ENCODE results near the gene DDR1.
A peak's percentile ranks its signal among the peaks of the same experiment; 100 is the strongest.
"Not testable (repeated sequence)": the region's sequence is repeated elsewhere in the genome, so short reads cannot be mapped to it uniquely, and the experiment has no call there.

The DDR1 gene

DNA sequence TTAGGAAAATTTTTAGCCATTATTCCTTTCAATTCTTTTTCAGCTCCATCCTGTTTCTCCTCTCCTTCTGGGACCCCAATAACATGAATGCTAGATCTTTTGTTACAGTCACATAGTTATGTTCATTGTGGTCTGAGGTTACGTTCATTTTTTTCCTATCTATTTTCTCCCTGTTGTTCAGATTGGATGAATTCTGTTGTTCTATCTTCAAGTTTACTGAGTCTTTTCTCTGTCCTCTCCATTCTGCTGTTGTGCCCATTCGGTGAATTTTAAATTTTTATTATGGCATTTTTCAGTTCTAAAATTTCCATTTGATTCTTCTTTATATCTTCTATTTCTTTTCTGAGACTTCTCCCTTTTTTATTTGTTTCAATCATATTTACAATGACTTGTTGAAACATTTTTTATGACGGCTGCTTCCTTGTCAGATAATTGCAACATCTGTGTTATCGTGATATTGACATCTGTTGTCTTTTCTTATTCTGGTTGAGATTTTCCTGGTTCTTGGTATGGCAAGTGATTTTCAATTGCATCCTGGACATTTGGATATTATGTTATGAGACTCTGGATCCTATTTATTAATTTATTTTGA, 12.6 kb upstream of the DDR1 start:
- ATAC-seq = no peak
- TF ChIP-seq OSR1 (CRISPR knock-in tag; IDR thresholded peaks at IDR 0.05) (no peak), ZFP30 (CRISPR knock-in tag; IDR thresholded peaks at IDR 0.05) (peak; percentile 84)

DNA sequence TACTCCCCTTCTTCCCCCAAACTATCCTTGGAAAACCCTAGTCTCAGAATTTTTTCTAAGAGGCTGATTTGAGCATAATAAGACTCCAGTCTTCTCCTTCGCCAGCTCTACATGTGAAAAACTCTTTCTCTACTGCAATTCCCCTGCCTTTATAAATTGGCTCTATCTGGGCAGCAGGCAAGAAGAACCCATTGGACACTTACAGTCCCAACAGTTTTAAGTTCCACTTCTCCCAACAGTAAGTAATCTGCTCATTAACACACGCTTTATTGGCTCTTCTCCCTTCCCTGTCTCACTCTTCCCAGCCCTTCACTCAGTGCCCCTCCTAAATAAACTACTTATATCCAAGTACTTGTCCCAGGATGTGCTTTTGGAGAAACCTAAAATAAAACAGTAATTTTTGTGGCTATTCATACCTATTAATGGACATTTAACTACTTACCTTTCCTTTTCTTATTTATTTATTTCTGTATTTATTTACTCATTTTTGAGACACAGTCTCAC, 11.1 kb upstream of the DDR1 start:
- no peak for TF ChIP-seq SNAI2 (CRISPR knock-in tag; IDR thresholded peaks at IDR 0.05)
- no peak for TF ChIP-seq ZNF8 (CRISPR knock-in tag; IDR thresholded peaks at IDR 0.05)
- no peak for TF ChIP-seq ISL1 (CRISPR knock-in tag; IDR thresholded peaks at IDR 0.05)
- no peak for TF ChIP-seq OSR1 (CRISPR knock-in tag; IDR thresholded peaks at IDR 0.05)
- no peak for ATAC-seq

DNA sequence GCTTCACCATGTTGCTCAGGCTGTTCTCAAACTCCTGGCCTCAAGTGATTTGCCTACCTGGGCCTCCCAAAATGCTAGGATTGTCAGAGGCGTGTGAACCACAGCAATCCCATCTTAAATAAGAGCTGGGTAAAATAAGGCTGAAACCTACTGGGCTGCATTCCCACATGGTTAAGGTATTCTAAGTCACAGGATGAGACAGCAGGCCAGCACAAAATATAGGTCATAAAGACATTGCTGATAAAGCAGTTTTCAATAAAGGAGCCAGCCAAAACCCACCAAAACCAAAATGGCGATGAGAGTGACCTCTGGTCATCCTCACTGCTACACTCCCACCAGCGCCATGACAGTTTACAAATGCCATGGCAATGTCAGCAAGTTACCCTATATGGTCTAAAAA, 10.5 kb upstream of the DDR1 start:
- not testable (repeated sequence) for ATAC-seq

DNA sequence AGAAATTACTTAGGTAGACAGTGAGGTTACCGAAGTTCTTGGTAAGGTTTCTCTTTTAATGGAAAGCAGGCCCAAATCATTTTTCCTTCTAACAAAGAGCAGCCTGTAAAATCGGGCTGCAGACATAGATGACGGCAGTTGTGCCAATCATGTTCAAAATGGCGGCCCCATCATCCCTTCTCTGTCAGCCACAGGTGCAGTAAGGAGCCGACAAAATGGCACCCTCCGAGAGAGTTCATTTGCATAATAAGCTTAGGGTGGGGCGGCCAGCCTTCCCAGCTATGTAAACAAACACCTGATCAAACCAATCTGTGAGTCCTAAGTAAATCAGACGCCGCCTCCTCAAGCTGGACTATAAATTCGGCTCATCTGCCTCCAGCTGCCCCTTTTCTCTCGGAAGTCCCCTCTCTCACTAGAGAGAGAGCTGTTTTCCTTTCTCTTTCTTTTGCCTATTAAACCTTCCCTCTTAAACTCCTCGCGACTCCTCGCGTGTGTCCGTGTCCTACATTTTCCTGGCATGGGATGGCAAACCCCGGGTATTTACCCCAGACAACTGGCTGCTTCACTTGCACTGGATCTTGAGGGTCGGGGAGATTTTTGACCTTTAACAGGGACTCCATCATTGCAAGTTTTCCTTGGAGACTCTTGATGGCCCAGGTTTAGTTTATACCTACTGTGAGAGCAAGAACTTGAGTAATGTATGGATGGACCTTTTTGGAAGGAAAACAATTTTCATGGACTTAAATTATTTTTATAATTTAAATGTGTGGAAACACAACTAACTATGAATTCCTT, 8.9 kb upstream of the DDR1 start:
- no peak for ATAC-seq
- TF ChIP-seq PATZ1 (CRISPR knock-in tag; IDR thresholded peaks at IDR 0.05; ENCODE audit: borderline replicate concordance) (no peak), TOX (CRISPR knock-in tag; IDR thresholded peaks at IDR 0.05; ENCODE audit: borderline replicate concordance) (no peak), ZNF70 (CRISPR knock-in tag; IDR thresholded peaks at IDR 0.05) (no peak), ZNF8 (CRISPR knock-in tag; IDR thresholded peaks at IDR 0.05) (no peak), ARNTL (CRISPR knock-in tag; IDR thresholded peaks at IDR 0.05; ENCODE audit: borderline replicate concordance, low read depth) (no peak), TCF4 (CRISPR knock-in tag; IDR thresholded peaks at IDR 0.05; ENCODE audit: borderline replicate concordance) (no peak), ZFP30 (CRISPR knock-in tag; IDR thresholded peaks at IDR 0.05) (no peak), RARB (CRISPR knock-in tag; IDR thresholded peaks at IDR 0.05) (no peak), POU6F1 (CRISPR knock-in tag; IDR thresholded peaks at IDR 0.05; ENCODE audit: borderline replicate concordance, low read depth) (no peak), GLIS3 (CRISPR knock-in tag; IDR thresholded peaks at IDR 0.05) (no peak), ZC3H10 (CRISPR knock-in tag; IDR thresholded peaks at IDR 0.05) (no peak), ZNF565 (CRISPR knock-in tag; conservative IDR thresholded peaks at IDR 0.05; ENCODE audit: low read depth) (no peak), CSDC2 (CRISPR knock-in tag; IDR thresholded peaks at IDR 0.05) (no peak), SNAI2 (CRISPR knock-in tag; IDR thresholded peaks at IDR 0.05) (no peak), PPARA (CRISPR knock-in tag; IDR thresholded peaks at IDR 0.05; ENCODE audit: borderline replicate concordance) (no peak), TSHZ2 (CRISPR knock-in tag; IDR thresholded peaks at IDR 0.05) (no peak), ZFP3 (CRISPR knock-in tag; IDR thresholded peaks at IDR 0.05) (no peak)

- TF ChIP-seq OSR1 (CRISPR knock-in tag; IDR thresholded peaks at IDR 0.05) (no peak), ISL1 (CRISPR knock-in tag; IDR thresholded peaks at IDR 0.05) (0 out of 2 replicates have a peak, but pooled peaks have one; percentile 26), TOX (CRISPR knock-in tag; IDR thresholded peaks at IDR 0.05; ENCODE audit: borderline replicate concordance) (0 out of 2 replicates have a peak, but pooled peaks have one; percentile 17), ARNTL (CRISPR knock-in tag; IDR thresholded peaks at IDR 0.05; ENCODE audit: borderline replicate concordance, low read depth) (no peak), ZFP30 (CRISPR knock-in tag; IDR thresholded peaks at IDR 0.05) (no peak)
- ATAC-seq = peak; percentile 56
Observed at GRCh38 chr6:30876039-30876730, 8.1 kb upstream of the DDR1 start.
